Stomach smooth muscle (tissue), 2 donors: ENCODE results near the gene ELAVL4.

ENCODE experiments used
- H3K27ac ChIP-seq: one replicate; pipeline ENCODE4 v1.7.0; 2013; ENCODE audit warnings: mild to moderate bottlenecking, low read length, inconsistent platforms
- H3K27me3 ChIP-seq, 2 donors: one replicate each; pipeline ENCODE4 v1.7.0; 2013; ENCODE audit warnings: low read length in 2 of 2; ENCODE audit not compliant: insufficient read depth in 2 of 2, control insufficient read depth in 1 of 2
- H3K36me3 ChIP-seq, 2 donors: one replicate each; pipeline ENCODE4 v1.7.0; 2013; ENCODE audit warnings: low read length in 2 of 2; ENCODE audit not compliant: control insufficient read depth in 2 of 2, insufficient read depth in 2 of 2
- H3K4me1 ChIP-seq: one replicate; pipeline ENCODE4 v1.7.0; 2013; ENCODE audit warnings: low read length; ENCODE audit not compliant: control insufficient read depth, insufficient read depth
- H3K4me3 ChIP-seq, 2 donors: one replicate each; pipeline ENCODE4 v1.7.0; 2013; ENCODE audit warnings: low read length in 2 of 2
- H3K9ac ChIP-seq, 2 donors: one replicate each; pipeline ENCODE4 v1.7.0; 2013; ENCODE audit warnings: low read length in 2 of 2, mild to moderate bottlenecking in 1 of 2
- H3K9me3 ChIP-seq, 2 donors: one replicate each; pipeline ENCODE4 v1.7.0; 2013; ENCODE audit warnings: low read length in 2 of 2; ENCODE audit not compliant: control insufficient read depth in 2 of 2
- donor health status: healthy.
- donor health status: Pancreatic carcinoma.

The ELAVL4 gene

DNA sequence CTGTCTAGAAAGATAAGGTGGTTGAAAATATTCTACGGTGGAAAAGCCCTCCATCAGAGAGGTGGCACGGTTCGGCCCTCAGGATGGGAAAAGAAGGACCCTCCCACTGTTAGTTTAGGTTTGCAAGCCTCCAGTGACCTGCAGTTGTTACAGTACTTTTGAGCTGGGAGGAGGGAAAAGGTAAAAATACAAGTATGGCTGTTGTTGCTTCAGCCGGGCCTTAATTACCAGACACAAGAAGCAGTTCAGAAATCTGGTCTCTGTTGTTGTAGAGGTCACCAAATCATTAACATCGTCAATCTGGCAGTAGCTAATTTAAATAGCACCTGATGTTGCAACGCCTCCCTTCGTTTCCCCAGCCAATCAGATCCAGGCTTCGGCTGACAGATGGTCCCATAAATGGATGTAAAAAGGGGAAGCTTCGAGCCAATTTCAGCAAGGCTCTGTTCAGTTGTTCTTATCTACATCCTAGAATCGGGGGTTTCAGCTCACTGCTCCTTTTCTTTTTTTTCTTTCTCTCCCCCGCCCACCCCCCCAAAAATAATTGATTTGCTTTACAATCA, at the start of gene ELAVL4:
Gene ELAVL4, plus strand, starts transcription at position 424 of the 563 bp plus-strand sequence. CDS start 270 bp downstream, outside the sequence.
- Histone ChIP-seq H3K9me3 (no peaks in the 10 kb centered on the region), H3K9ac (no peak within 1 kb of the TSS), H3K4me1 (no peaks in the 10 kb centered on the region), H3K36me3 (no peaks in the 10 kb centered on the region), H3K4me3 (no peak within 1 kb of the TSS), H3K27me3 (peaks cover 5 to 6% of the 10 kb centered on the region in 2 donors), H3K27ac (no peak within 1 kb of the TSS)

GRCh38 chr1:50060279-50060678, 48.4 kb upstream of the ELAVL4 start:
- H3K4me3 ChIP-seq, result no peak overlapping the region
- H3K9me3 ChIP-seq, result no peaks in the 10 kb centered on the region
- no peaks in the 10 kb centered on the region for H3K36me3 ChIP-seq
- no peak overlapping the region for H3K9ac ChIP-seq
- peaks cover 0 to 2% of the 10 kb centered on the region in 2 donors for H3K27me3 ChIP-seq
- no peak overlapping the region for H3K27ac ChIP-seq
- no peaks in the 10 kb centered on the region for H3K4me1 ChIP-seq

DNA sequence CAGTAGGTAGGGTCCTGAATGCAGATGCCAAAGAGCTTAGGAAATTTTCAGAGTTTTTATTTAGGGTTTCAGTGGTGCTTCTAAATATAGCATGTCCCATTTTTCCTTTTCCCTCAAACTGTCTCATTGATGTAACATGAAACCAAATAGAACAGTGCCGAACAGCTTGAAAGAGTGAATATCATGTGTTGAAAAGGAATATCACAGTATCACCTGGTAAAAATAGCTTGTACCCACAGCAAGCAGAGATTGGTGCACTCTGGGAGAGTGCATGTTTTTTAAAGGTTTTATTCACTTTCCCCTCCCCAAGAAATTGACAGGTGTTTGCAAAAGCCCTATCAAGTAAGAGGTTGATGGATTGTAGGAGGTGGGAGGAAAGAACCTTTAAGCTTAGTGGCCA, 41.9 kb upstream of the ELAVL4 start:
- Histone ChIP-seq H3K27ac (no peak overlapping the region), H3K36me3 (no peaks in the 10 kb centered on the region), H3K4me1 (no peaks in the 10 kb centered on the region), H3K9ac (no peak overlapping the region), H3K27me3 (peaks cover 0 to 2% of the 10 kb centered on the region in 2 donors), H3K9me3 (no peaks in the 10 kb centered on the region), H3K4me3 (no peak overlapping the region)

DNA sequence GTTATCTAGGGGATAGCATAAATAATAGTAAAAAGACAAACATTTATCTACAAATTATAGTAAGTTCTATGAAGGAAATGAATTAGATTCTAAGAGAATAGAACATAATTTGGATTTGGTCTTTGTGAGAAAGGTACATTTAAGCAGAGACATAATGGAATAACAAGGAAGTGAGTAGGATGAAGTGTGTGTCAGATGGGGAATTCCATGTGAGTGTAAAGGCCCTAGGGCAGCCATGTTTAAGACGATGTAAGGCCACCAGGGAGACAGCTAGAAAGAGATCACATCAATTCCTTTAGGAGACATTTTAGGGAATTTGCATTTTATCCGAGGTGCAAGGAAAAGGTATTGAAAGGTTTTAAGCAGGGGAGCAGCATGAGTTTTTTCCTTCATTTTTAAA, 33.8 kb upstream of the ELAVL4 start:
- Histone ChIP-seq H3K4me1 (no peaks in the 10 kb centered on the region), H3K9me3 (peaks cover 0 to 2% of the 10 kb centered on the region in 2 donors), H3K36me3 (no peaks in the 10 kb centered on the region), H3K9ac (no peak overlapping the region), H3K4me3 (no peak overlapping the region), H3K27ac (no peak overlapping the region), H3K27me3 (no peaks in the 10 kb centered on the region)

GRCh38 chr1:50077273-50077672, 31.4 kb upstream of the ELAVL4 start:
- H3K4me1 ChIP-seq, result no peaks in the 10 kb centered on the region
- H3K9ac ChIP-seq, result no peak overlapping the region
- H3K4me3 ChIP-seq, result no peak overlapping the region
- H3K9me3 ChIP-seq, result peaks cover 0 to 2% of the 10 kb centered on the region in 2 donors
- no peaks in the 10 kb centered on the region for H3K36me3 ChIP-seq
- no peaks in the 10 kb centered on the region for H3K27me3 ChIP-seq
- H3K27ac ChIP-seq, result no peak overlapping the region

DNA sequence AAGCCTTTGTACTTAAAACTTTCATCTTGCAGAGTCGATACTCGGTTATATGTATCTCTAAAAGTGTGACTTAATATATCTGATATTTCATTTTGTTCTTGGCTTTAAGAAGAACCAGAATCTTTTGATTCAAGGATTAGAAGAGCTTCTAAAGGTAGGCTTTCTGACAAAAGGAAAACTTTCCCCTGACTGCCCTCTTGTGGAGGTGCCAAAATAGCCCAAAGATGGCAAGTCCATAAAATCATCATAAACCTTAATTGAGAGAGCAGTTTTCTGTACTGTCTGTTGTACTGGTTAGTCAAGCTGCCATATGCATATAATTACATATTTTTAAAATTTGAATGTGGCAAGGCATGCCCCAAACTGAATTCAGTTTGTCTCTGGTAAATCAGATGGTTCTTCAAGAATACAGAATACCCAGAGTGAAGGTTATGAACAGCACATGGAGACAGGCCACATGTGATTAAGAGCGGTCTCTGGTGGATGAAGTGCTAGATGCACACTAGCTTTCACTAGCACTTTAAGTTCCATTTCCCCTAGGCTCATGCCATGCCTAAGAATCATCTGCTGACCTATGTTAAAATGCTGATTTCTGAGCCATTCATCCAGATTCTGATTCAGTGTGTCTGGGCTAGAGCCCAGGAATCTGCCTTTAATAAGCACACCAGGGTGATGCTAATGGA, 27.7 kb upstream of the ELAVL4 start:
- H3K4me1 ChIP-seq, result no peaks in the 10 kb centered on the region
- H3K36me3 ChIP-seq, result no peaks in the 10 kb centered on the region
- no peak overlapping the region for H3K4me3 ChIP-seq
- H3K9me3 ChIP-seq, result peaks cover 0 to 2% of the 10 kb centered on the region in 2 donors
- H3K27ac ChIP-seq, result no peak overlapping the region
- H3K9ac ChIP-seq, result no peak overlapping the region
- H3K27me3 ChIP-seq, result no peaks in the 10 kb centered on the region

DNA sequence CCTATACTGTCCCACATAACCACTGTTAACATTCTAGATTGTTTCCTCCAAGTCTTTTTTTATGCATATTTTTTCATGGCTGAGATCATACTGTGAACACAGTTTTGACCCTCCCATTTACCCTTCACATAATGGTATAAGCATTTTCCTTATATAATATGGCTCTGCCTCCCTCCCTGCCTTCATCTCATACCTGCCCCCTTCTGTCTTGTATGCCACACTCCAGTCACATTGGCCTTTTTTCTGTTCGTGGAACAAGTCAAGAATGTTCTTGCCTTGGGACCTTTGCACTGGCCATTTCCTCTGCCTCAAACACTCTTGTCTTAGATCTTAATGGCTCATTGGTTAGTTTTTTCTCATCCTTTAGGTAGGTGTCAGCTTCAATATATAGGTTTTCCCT, 24.3 kb upstream of the ELAVL4 start:
- H3K4me1 ChIP-seq, result no peaks in the 10 kb centered on the region
- H3K27ac ChIP-seq, result no peak overlapping the region
- H3K4me3 ChIP-seq, result no peak overlapping the region
- H3K9me3 ChIP-seq, result no peaks in the 10 kb centered on the region
- H3K36me3 ChIP-seq, result no peaks in the 10 kb centered on the region
- no peaks in the 10 kb centered on the region for H3K27me3 ChIP-seq
- no peak overlapping the region for H3K9ac ChIP-seq

GRCh38 chr1:50091068-50091467, 17.7 kb upstream of the ELAVL4 start:
- H3K27ac ChIP-seq, result no peak overlapping the region
- no peaks in the 10 kb centered on the region for H3K4me1 ChIP-seq
- no peaks in the 10 kb centered on the region for H3K36me3 ChIP-seq
- H3K4me3 ChIP-seq, result no peak overlapping the region
- no peak overlapping the region for H3K9ac ChIP-seq
- no peaks in the 10 kb centered on the region for H3K27me3 ChIP-seq
- no peaks in the 10 kb centered on the region for H3K9me3 ChIP-seq

GRCh38 chr1:50095716-50096115, 13.0 kb upstream of the ELAVL4 start:
- Histone ChIP-seq H3K27ac (no peak overlapping the region), H3K9me3 (no peaks in the 10 kb centered on the region)

GRCh38 chr1:50097021-50097679, 11.6 kb upstream of the ELAVL4 start:
- Histone ChIP-seq H3K36me3 (no peaks in the 10 kb centered on the region), H3K4me3 (no peak overlapping the region), H3K9ac (no peak overlapping the region), H3K27me3 (no peaks in the 10 kb centered on the region), H3K4me1 (no peaks in the 10 kb centered on the region), H3K9me3 (no peaks in the 10 kb centered on the region), H3K27ac (no peak overlapping the region)

More at GRCh38 chr1:50095716-50096115, 13.0 kb upstream of the ELAVL4 start:
- Histone ChIP-seq H3K36me3 (no peaks in the 10 kb centered on the region), H3K9ac (no peak overlapping the region), H3K27me3 (no peaks in the 10 kb centered on the region), H3K4me1 (no peaks in the 10 kb centered on the region), H3K4me3 (no peak overlapping the region)

DNA sequence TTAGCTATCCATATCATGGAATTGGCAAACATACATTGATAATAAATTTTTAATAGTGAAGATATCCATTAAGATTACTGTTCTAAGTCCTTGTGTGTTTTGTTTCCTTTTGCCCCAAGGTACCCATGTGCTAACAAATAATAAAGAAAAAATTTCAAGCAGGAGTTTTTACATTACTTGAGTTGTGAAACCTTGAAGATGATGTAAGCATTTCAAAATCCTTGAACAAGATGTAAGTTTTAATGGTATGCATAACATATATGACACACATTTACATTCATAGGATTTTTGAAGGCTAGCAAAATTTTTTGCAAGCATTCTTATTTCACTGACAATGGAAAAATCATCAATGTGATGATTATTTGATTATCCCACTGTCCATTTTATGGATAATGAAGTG, 10.9 kb upstream of the ELAVL4 start:
- H3K4me3 ChIP-seq, result no peak overlapping the region
- no peaks in the 10 kb centered on the region for H3K36me3 ChIP-seq
- H3K9me3 ChIP-seq, result no peaks in the 10 kb centered on the region
- no peaks in the 10 kb centered on the region for H3K4me1 ChIP-seq
- no peaks in the 10 kb centered on the region for H3K27me3 ChIP-seq
- H3K27ac ChIP-seq, result no peak overlapping the region
- H3K9ac ChIP-seq, result no peak overlapping the region
